A673 (cell line): ENCODE results near the gene ZEB2.

ENCODE experiments used
- CTCF ChIP-seq: fragments of 300-800, 200-600 bp; sonication (generic); conservative IDR thresholded peaks from 2 replicates; pipeline ENCODE4 v1.5.1; 2017; ENCODE audit warnings: low read depth, mild to moderate bottlenecking, antibody characterized with exemption, low read length, moderate library complexity, mixed read lengths
- EZH2 ChIP-seq: fragments of 200-600 bp; sonication (generic); IDR thresholded peaks from 2 replicates; pipeline ENCODE4 v1.6.1; 2017; ENCODE audit warnings: borderline replicate concordance, low read depth, mild to moderate bottlenecking, mixed read lengths, antibody characterized with exemption, low read length; ENCODE audit not compliant: poor library complexity, severe bottlenecking

GRCh38 chr2:144446136-144446535, 73.8 kb downstream of the ZEB2 start:
- no peak for TF ChIP-seq CTCF
- TF ChIP-seq EZH2 = no peak
